GM12864 (cell line): ENCODE data around the gene GSG1L.

Source experiments
- DNase-seq: peaks from one replicate; pipeline ENCODE4 v3.0.0-alpha.2; 2011; ENCODE audit warnings: low read depth
- H3K4me3 ChIP-seq: 2 replicates; pipeline ENCODE4 v1.5.1; 2011; ENCODE audit warnings: mild to moderate bottlenecking, low read depth, low read length, control low read depth
- CTCF ChIP-seq: IDR thresholded peaks from 2 replicates; pipeline ENCODE4 v1.5.1; 2011; ENCODE audit warnings: low read depth, mild to moderate bottlenecking, moderate library complexity, low read length, control low read depth, inconsistent platforms; ENCODE audit errors: missing control alignments

Gene GSG1L

GRCh38 chr16:28058839-28059589 lies 4.5 kb downstream of the GSG1L start:
- DNase-seq: no peak
- H3K4me3 ChIP-seq: no peak overlapping the region
- TF ChIP-seq CTCF: no peak

GRCh38 chr16:28057949-28058348 lies 5.6 kb downstream of the GSG1L start:
- no peak for DNase-seq
- no peak for TF ChIP-seq CTCF
- no peak overlapping the region for H3K4me3 ChIP-seq

GRCh38 chr16:28053461-28053860 lies 10.1 kb downstream of the GSG1L start:
- DNase-seq: no peak
- no peak overlapping the region for H3K4me3 ChIP-seq
- no peak for TF ChIP-seq CTCF

GRCh38 chr16:28052274-28053128 lies 11.0 kb downstream of the GSG1L start:
- H3K4me3 ChIP-seq: no peak overlapping the region
- no peak for TF ChIP-seq CTCF
- no peak for DNase-seq

- DNase-seq: no peak
- TF ChIP-seq CTCF: no peak
- H3K4me3 ChIP-seq: no peak overlapping the region
Measured at GRCh38 chr16:28051486-28051885, 12.0 kb downstream of the GSG1L start.

GRCh38 chr16:28042811-28043210 lies 20.7 kb downstream of the GSG1L start:
- no peak for DNase-seq
- H3K4me3 ChIP-seq: no peak overlapping the region
- TF ChIP-seq CTCF: no peak
